D721Med (cell line): ENCODE results near the gene RNF151.

Source experiments
- DNase-seq: peaks from one replicate; pipeline ENCODE4 v3.0.0; 2011; ENCODE audit warnings: low spot score; ENCODE audit not compliant: insufficient read length
- FAIRE-seq: peaks from 2 replicates; lab custom pipeline; 2011; peaks lifted over from hg19 to GRCh38; lab: Jason Lieb, UNC
- TF ChIP-seq, protein P1 (sequence below): IDR thresholded peaks from 2 replicates; pipeline ENCODE4 v1.5.1; 2012; ENCODE audit warnings: mild to moderate bottlenecking, control low read depth; ENCODE audit not compliant: insufficient read depth; ENCODE audit errors: missing control alignments

Gene RNF151

DNA sequence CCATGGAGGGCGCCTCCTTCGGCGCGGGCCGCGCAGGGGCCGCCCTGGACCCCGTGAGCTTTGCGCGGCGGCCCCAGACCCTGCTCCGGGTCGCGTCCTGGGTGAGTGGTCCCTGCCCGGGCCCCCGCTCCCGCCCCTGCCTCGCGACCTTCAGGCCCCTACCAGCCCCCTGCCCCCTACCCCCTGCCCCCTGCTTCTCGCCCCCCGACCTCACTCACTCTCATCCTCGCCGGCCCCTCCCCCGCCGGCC is 23.4 kb downstream of the RNF151 start:
- TF ChIP-seq, protein P1, sequence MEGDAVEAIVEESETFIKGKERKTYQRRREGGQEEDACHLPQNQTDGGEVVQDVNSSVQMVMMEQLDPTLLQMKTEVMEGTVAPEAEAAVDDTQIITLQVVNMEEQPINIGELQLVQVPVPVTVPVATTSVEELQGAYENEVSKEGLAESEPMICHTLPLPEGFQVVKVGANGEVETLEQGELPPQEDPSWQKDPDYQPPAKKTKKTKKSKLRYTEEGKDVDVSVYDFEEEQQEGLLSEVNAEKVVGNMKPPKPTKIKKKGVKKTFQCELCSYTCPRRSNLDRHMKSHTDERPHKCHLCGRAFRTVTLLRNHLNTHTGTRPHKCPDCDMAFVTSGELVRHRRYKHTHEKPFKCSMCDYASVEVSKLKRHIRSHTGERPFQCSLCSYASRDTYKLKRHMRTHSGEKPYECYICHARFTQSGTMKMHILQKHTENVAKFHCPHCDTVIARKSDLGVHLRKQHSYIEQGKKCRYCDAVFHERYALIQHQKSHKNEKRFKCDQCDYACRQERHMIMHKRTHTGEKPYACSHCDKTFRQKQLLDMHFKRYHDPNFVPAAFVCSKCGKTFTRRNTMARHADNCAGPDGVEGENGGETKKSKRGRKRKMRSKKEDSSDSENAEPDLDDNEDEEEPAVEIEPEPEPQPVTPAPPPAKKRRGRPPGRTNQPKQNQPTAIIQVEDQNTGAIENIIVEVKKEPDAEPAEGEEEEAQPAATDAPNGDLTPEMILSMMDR, result no peak
- FAIRE-seq (no peak), DNase-seq (no peak)

- DNase-seq (peak; percentile 68), FAIRE-seq (no peak)
- TF ChIP-seq, protein P1, result no peak
Observed at GRCh38 chr16:1990351-1991134, 23.9 kb downstream of the RNF151 start.

DNA sequence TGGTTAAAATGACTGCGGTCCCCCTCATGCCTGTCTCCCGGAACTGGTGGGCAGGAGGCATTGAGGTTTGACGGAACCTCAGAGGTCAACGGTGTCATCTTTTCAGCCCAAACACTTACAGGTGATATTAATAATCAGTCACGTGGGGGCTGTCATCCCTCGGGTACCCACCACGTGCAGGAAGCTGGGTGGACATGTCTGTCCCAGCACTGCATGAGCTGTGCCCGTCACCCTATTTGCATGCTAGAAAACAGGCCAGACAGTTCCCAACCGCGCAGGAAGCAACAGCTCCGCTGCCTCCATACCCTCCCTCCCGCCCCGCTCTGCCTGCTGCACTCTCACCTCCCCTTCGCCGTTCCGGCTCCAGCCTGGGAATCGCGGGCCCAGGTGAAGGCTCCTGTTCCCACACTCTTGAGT is 24.5 kb downstream of the RNF151 start:
- TF ChIP-seq, protein P1, result no peak
- no peak for DNase-seq
- FAIRE-seq, result no peak

DNA sequence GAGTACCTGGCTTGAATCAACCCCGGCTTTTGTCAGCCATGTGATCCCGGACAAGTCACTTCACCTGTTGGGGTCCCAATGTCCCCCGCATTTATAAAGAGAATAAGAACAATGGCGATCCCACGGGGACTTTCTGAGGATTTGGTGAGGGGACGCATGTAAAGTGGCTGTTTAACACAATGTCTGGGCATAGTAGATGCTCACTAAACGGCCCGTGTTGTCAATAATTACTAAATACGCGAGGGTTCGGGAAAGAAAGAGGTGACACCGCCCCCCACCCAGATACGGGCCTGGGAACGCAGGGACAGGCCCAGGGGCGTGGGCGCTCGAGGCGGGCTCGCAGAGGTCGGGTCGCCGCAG is 24.9 kb downstream of the RNF151 start:
- DNase-seq (no peak), FAIRE-seq (no peak)
- TF ChIP-seq, protein P1, result no peak

- DNase-seq (no peak), FAIRE-seq (no peak)
- TF ChIP-seq, protein P1, result no peak
Observed at GRCh38 chr16:1991948-1992703, 25.5 kb downstream of the RNF151 start.

GRCh38 chr16:1992704-1993317 is 26.2 kb downstream of the RNF151 start:
- DNase-seq (no peak), FAIRE-seq (no peak)
- TF ChIP-seq, protein P1, result no peak
